Measurements from ENCODE around the gene TNPO3. TPM values are rescaled to one million over a fixed set of nuclear protein-coding genes. Genes with fewer than 3 reads are reported as not detected.
A peak's percentile ranks its signal among the peaks of the same experiment; 100 is the strongest.

Gene TNPO3
- total and polyA plus RNA-seq, 8 donors: 32.5 to 40.5 (median 37.5) TPM

DNA sequence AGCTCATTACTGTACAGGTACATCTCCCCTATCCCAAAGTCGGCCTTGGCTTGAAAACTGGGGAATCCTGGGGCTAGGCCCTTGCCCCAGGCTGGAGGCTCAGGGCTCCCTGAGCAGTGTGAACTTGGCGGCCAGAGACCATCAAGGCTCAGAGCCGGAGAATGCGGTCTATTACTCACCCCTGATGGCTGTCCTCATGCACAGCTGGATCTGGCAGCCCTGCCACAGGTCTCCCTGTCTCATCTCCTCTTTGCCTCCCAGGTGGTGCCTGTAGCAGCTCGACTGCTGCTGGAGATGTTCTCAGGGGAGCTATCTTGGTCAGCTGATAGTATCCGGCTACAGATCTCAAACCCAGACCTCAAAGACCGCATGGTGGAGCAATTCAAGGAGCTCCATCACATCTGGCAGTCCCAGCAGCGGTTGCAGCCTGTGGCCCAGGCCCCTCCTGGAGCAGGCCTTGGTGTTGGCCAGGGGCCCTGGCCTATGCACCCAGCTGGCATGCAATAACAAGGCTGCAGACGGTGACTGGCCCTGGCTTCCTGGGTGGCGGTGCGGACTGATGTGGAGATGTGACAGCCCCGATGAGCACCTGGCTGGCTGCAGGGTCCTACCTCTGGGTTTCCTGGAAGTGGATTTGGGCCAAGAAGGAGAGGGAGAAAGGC is 106.5 kb downstream of the TNPO3 start:
- TF ChIP-seq, protein P1, sequence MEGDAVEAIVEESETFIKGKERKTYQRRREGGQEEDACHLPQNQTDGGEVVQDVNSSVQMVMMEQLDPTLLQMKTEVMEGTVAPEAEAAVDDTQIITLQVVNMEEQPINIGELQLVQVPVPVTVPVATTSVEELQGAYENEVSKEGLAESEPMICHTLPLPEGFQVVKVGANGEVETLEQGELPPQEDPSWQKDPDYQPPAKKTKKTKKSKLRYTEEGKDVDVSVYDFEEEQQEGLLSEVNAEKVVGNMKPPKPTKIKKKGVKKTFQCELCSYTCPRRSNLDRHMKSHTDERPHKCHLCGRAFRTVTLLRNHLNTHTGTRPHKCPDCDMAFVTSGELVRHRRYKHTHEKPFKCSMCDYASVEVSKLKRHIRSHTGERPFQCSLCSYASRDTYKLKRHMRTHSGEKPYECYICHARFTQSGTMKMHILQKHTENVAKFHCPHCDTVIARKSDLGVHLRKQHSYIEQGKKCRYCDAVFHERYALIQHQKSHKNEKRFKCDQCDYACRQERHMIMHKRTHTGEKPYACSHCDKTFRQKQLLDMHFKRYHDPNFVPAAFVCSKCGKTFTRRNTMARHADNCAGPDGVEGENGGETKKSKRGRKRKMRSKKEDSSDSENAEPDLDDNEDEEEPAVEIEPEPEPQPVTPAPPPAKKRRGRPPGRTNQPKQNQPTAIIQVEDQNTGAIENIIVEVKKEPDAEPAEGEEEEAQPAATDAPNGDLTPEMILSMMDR (IDR thresholded peaks at IDR 0.05): no peak
- DNase-seq: peak in 1 of 4 donors; percentile 78
- peak overlapping the region in 1 of 2 donors; percentile 18 for H3K27ac ChIP-seq
- no peak for ATAC-seq
- no peak overlapping the region for H3K4me3 ChIP-seq
- H3K4me1 ChIP-seq: peaks cover 0 to 31% of the 10 kb centered on the region in 2 donors
- intact Hi-C loops (cut with DNase I): no loop called here
- H3K36me3 ChIP-seq: peaks cover 0 to 83% of the 10 kb centered on the region in 2 donors
- H3K27me3 ChIP-seq: no peaks in the 10 kb centered on the region
- no peaks in the 10 kb centered on the region for H3K9me3 ChIP-seq

DNA sequence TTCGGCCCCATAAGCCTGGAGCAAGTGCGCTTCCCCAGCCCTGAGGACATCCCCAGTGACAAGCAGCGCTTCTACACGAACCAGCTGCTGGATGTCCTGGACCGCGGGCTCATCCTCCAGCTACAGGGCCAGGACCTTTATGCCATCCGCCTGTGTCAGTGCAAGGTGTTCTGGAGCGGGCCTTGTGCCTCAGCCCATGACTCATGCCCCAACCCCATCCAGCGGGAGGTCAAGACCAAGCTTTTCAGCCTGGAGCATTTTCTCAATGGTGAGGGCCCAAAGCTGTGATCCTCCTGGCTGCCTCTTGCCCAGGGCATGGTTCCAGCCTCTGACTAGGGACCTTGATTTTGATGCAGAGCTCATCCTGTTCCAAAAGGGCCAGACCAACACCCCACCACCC is 107.1 kb downstream of the TNPO3 start:
- H3K4me1 ChIP-seq: peaks cover 0 to 35% of the 10 kb centered on the region in 2 donors
- peaks cover 0 to 77% of the 10 kb centered on the region in 2 donors for H3K36me3 ChIP-seq
- ATAC-seq: no peak
- no peaks in the 10 kb centered on the region for H3K27me3 ChIP-seq
- no peaks in the 10 kb centered on the region for H3K9me3 ChIP-seq
- TF ChIP-seq, protein P1 (IDR thresholded peaks at IDR 0.05): no peak
- H3K4me3 ChIP-seq: no peak overlapping the region
- intact Hi-C loops (cut with DNase I): no loop called here
- H3K27ac ChIP-seq: no peak overlapping the region
- no peak for DNase-seq

DNA sequence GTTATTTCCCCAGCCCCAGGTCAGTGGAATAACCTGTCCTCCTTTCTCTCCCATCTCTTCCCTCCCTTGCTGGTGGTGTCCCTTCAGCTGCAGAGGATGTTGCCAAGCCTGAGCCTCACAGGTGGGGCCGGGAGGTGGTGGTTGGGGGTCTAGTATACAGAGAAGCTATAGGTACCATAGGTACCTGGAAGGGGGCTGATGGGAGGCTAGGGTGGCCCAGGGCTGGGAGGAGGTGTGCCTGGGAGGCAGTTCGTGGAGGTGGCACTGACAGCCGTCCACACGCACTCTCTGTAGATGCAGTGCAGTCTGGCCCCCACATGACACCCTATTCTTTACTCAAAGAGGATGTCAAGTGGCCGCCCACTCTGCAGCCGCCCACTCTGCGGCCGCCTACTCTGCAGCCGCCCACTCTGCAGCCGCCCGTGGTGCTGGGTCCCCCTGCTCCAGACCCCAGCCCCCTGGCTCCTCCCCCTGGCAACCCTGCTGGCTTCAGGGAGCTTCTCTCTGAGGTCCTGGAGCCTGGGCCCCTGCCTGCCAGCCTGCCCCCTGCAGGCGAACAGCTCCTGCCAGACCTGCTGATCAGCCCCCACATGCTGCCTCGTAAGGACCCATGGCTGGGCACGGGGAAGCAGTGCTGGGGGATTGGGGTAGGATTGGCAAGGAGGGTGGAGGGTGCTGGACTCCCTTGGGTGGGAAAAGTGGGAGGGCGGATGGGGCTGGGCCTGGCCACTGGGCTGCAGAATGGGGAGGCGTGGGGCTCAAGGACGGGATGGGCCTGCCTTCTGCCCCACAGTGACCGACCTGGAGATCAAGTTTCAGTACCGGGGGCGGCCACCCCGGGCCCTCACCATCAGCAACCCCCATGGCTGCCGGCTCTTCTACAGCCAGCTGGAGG is 107.7 kb downstream of the TNPO3 start:
- TF ChIP-seq, protein P1 (IDR thresholded peaks at IDR 0.05): peak in 1 of 2 donors; percentile 19
- Histone ChIP-seq H3K4me3 (no peak overlapping the region), H3K4me1 (peaks cover 0 to 40% of the 10 kb centered on the region in 2 donors), H3K36me3 (peaks cover 0 to 70% of the 10 kb centered on the region in 2 donors), H3K9me3 (no peaks in the 10 kb centered on the region), H3K27ac (no peak overlapping the region), H3K27me3 (no peaks in the 10 kb centered on the region)
- DNase-seq: peak in 1 of 4 donors; percentile 62
- ATAC-seq: no peak
- intact Hi-C loops (cut with DNase I): no loop called here

DNA sequence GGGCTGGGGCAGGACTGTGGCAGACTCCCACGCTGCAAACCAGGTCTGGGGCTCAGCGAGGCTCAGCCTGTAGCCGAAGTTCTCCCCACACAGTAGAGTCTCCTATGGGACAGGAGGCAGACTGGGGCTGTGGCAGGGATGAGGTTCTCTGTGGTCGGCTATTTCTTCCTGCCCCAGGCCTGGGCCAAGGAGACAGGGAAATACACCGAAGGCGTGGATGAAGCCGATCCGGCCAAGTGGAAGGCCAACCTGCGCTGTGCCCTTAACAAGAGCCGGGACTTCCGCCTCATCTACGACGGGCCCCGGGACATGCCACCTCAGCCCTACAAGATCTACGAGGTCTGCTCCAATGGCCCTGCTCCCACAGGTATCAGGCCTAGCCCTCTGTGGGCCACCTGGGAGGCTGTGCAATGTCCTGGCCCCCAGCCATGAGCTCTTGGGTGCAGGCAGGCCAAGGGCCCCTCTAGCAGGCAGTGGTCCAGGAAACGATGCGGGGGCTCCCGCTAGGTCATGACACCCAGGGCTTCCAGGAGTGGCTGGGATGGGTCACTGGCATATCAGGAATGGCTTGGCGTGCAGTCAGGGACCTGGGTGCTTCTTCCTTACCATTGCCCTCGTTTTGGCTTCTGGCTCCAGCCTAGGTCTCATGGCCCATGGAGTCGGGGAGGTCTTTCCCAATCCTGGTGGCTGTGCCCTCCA is 109.1 kb downstream of the TNPO3 start:
- H3K4me3 ChIP-seq: no peak overlapping the region
- H3K4me1 ChIP-seq: peaks cover 0 to 50% of the 10 kb centered on the region in 2 donors

More for the DNA sequence above, 109.1 kb downstream of the TNPO3 start:
- Histone ChIP-seq H3K27me3 (peaks cover 0 to 4% of the 10 kb centered on the region in 2 donors), H3K9me3 (no peaks in the 10 kb centered on the region), H3K36me3 (peaks cover 0 to 57% of the 10 kb centered on the region in 2 donors), H3K27ac (no peak overlapping the region)
- no peak for ATAC-seq
- intact Hi-C loops (cut with DNase I): no loop called here
- TF ChIP-seq, protein P1 (IDR thresholded peaks at IDR 0.05): no peak
- no peak for DNase-seq

Data from left lung (tissue), 10 donors.